Measurements from ENCODE around the gene OR2T1.
"Not testable (repeated sequence)": the region's sequence is repeated elsewhere in the genome, so short reads cannot be mapped to it uniquely, and the experiment has no call there.

OR2T1 gene

DNA sequence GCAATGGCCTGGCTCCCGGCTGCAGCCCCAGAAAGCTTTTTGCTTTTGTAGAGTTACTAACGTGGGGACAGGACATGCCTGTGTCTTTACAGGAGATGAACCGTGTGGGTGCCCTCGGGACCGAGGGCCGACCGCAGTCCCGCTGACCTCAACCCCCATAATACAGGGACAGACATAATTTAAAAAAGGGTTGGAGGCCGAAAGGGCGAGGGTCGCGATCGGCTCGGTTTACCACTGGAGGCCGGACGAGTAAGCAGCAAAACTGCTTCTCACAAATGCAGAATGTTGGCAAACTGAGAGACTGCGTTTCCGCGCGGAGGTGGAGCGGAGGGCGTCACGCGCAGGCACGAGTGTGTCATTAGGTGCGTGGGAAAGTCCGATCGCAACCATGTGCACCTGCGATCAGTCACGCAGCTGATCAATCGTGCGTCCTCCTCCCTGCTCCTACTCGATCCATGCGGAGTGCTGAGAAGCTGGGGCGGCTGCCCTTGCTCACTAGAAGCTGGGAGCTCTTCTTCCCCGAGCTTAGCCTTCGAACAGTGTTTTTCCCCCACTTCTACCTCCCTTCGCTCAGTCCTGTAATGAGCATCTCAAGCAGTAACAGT, 31.1 kb downstream of the OR2T1 start:
- H3K27ac ChIP-seq; H3K4me3 ChIP-seq (ENCODE audit: low read depth, low read length); H3K27me3 ChIP-seq (replicated peaks); DNase-seq; H3K36me3 ChIP-seq (replicated peaks); in situ Hi-C loops (cut with HindIII; ENCODE audit: low pct_ligation_motif_present, low sequenced_read_pairs): not testable (repeated sequence)

DNA sequence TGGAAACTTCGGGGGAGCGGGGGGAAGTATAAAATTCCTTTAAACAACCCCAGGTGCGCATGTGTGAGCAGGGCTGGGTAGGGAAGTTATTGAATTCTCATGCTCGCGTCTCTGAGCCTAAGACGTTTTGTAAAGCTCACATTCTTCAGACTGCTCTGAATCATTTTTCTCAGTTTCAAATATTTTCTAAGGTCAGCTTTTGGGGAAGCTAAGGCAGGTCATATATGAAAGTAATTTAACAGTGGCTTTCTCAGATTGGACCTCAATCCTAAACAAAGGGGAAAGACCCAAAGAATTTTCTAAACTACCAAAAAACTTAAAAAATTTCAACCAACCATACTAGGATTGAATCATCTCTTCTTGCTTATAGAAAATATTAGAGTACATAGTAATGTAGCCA, 32.1 kb downstream of the OR2T1 start:
- DNase-seq; H3K27me3 ChIP-seq (replicated peaks); in situ Hi-C loops (cut with HindIII; ENCODE audit: low pct_ligation_motif_present, low sequenced_read_pairs); H3K36me3 ChIP-seq (replicated peaks); H3K27ac ChIP-seq; H3K4me3 ChIP-seq (ENCODE audit: low read depth, low read length): not testable (repeated sequence)

DNA sequence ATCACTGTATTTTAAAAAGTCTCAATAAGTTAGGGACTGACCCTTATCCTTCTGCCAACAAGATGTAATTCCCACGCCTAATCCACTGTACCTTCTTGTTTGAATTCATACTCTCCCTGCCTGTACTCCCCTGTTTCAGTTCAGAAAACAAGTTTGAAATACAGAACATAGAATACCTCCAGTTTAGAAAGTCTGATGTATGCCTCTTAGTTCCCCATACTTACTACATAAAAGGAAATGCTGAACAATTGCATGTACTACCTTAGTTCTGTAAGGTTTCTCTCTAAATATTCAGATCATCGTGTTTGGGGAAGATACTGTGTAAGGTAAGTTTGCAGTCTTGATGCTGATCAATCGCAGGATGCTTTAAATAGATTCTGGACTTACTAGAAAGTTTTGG, 33.5 kb downstream of the OR2T1 start:
- in situ Hi-C loops (cut with HindIII; ENCODE audit: low pct_ligation_motif_present, low sequenced_read_pairs), result not testable (repeated sequence)

DNA sequence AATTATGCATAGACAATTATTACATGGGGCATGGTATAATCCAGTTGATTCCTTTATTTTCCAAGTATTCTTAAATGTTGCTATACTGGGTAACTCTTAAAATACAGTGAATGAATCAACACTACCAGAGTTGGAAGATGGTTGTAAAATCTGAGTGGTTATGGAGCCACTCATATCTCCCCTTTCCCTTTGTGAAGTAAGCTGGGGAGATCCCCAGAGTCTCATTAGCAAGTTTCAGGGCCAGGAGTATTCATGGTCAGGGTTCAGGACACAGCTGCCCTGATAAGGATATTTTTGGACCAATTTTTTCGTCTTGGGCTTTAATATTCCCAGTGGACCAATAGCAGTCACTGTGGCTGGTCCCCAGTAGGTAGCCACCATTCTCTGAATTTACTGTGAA, 35.8 kb downstream of the OR2T1 start:
- in situ Hi-C loops (cut with HindIII; ENCODE audit: low pct_ligation_motif_present, low sequenced_read_pairs); H3K27me3 ChIP-seq (replicated peaks); DNase-seq; H3K27ac ChIP-seq; H3K4me3 ChIP-seq (ENCODE audit: low read depth, low read length); H3K36me3 ChIP-seq (replicated peaks): not testable (repeated sequence)

More for the DNA sequence above, 33.5 kb downstream of the OR2T1 start:
- not testable (repeated sequence) for H3K27ac ChIP-seq; DNase-seq; H3K27me3 ChIP-seq (replicated peaks); H3K36me3 ChIP-seq (replicated peaks); H3K4me3 ChIP-seq (ENCODE audit: low read depth, low read length)

DNA sequence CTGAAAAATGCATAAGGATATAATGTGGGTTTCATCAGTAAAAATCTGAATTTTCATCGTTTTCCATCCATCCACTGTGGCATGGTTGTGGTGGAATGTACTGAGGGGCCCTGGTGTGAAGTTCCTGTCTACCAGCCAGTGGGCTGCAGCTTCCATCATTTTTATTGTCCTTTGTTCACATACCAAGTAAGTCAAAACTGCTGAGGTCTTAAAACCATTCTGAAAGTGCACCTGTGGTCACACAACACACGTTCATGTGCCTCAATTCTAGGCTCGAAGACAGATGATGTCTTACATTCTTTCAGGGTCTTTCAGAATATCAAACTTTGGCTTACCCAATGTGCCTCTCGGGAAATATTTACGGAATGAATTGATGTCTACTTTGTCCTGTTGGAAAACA, 36.4 kb downstream of the OR2T1 start:
- H3K36me3 ChIP-seq (replicated peaks); in situ Hi-C loops (cut with HindIII; ENCODE audit: low pct_ligation_motif_present, low sequenced_read_pairs); DNase-seq; H3K4me3 ChIP-seq (ENCODE audit: low read depth, low read length); H3K27me3 ChIP-seq (replicated peaks); H3K27ac ChIP-seq: not testable (repeated sequence)

DNA sequence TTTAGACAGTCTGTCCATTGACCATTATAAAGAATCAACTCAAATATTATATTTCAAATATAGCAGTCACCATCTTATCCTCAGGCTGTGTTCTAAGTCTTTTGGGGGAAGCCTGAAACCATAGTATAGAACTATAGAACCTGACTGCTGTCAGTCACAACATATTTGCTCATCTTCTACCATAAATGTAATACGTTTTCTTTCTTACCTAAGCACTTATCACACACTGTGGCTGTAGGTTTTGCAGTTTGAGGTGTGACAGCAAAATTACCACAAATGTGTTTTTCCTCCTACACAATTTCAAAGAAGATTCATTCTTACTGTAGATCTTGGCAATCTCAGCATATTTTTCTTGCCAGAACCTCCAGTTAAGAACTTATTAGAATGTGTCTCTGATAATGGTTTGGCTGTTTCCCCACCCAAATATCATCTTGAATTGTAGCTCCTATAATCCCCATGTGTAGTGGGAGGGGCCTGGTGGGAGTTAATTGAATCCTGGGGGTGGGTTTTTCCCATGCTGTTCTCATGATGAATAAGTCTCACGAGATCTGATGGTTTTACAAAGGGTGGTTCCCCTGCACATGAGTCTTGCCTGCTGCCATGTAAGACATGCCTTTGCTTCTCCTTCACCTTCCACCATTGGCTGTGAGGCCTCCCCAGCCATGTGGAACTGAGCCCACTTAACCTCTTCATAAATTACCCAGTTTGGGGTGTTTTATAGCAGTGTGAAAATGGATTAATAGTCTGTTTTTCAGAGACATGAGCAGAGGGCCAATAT, 39.8 kb downstream of the OR2T1 start:
- H3K36me3 ChIP-seq (replicated peaks); H3K4me3 ChIP-seq (ENCODE audit: low read depth, low read length); H3K27me3 ChIP-seq (replicated peaks); in situ Hi-C loops (cut with HindIII; ENCODE audit: low pct_ligation_motif_present, low sequenced_read_pairs); DNase-seq; H3K27ac ChIP-seq: not testable (repeated sequence)

DNA sequence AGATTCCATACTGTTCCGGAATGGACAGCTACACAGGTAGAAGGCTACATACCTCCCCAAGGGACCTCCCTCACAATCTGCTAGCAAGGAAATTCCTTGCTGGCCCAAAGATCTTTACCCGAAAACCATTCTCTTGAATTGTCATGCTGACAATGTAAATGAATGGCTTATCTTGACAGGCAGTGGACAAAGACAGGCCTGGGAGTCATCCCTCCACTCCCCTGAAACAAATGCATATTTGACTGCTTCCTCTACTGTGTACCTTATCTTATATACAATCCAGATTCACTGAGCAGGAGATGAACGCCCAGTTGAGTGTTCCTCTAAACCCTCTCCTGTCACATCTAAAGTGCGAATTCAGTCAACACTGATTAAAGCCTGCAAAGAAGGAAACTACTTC, 41.8 kb downstream of the OR2T1 start:
- DNase-seq; H3K27ac ChIP-seq; in situ Hi-C loops (cut with HindIII; ENCODE audit: low pct_ligation_motif_present, low sequenced_read_pairs); H3K27me3 ChIP-seq (replicated peaks); H3K4me3 ChIP-seq (ENCODE audit: low read depth, low read length); H3K36me3 ChIP-seq (replicated peaks): not testable (repeated sequence)

DNA sequence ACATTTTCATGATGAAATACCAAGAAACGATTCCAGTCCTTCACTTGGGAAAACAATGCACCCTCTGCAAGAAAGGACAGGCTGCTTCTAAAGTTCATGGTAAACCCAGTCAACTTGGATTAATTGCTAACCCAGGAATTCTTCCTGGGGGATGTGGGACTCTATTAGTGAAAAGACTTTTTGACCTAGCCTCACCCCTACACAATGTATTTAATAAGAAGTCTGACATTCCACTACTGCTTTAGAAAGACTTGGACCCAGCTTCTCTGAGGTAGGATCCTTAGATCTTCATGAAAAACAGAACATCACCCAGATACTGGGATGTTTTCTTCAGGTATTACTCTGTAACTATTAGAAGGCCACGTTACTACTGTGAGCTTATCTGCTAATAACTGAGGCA, 42.6 kb downstream of the OR2T1 start, which contains the start of gene OR2T2:
OR2T2 (plus strand) TSS at position 239 of the 400 bp plus-strand sequence. CDS start 7,161 bp downstream, outside the sequence.
- not testable (repeated sequence) for H3K27me3 ChIP-seq (replicated peaks)

DNA sequence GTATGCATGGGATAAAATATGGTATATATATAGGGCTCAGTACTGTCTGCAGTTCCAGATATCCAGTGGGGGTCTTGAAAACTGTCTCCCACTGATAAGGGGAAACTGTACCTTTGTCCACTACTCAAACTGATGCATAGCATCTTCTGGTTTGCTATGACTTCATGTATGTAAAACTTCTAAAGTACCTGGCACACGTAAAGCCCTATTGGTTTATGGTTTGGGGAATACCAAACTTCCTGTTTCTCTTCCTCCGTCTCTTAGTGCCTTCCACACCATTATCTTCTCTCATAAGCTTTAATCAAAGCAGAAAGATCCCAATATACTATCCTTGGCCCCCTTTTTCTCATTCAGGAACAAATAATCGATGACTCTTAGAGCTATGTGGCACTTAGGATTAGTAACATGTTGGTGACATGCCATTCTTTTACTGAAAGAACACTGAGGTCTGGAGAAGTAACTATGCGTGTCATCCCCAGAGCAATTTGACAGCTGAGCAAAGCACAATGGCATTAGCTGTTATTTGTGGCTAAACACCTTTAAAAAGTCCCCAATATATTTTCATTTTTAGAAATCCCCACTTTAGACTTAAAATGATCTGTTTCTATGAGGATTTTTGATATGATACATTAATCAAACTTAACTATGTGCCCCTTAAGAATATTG, 45.7 kb downstream of the OR2T1 start:
- H3K36me3 ChIP-seq (replicated peaks); H3K4me3 ChIP-seq (ENCODE audit: low read depth, low read length); H3K27me3 ChIP-seq (replicated peaks); in situ Hi-C loops (cut with HindIII; ENCODE audit: low pct_ligation_motif_present, low sequenced_read_pairs); H3K27ac ChIP-seq; DNase-seq: not testable (repeated sequence)

More for the DNA sequence above, 42.6 kb downstream of the OR2T1 start, which contains the start of gene OR2T2:
- H3K27ac ChIP-seq; DNase-seq; in situ Hi-C loops (cut with HindIII; ENCODE audit: low pct_ligation_motif_present, low sequenced_read_pairs); H3K36me3 ChIP-seq (replicated peaks); H3K4me3 ChIP-seq (ENCODE audit: low read depth, low read length): not testable (repeated sequence)

DNA sequence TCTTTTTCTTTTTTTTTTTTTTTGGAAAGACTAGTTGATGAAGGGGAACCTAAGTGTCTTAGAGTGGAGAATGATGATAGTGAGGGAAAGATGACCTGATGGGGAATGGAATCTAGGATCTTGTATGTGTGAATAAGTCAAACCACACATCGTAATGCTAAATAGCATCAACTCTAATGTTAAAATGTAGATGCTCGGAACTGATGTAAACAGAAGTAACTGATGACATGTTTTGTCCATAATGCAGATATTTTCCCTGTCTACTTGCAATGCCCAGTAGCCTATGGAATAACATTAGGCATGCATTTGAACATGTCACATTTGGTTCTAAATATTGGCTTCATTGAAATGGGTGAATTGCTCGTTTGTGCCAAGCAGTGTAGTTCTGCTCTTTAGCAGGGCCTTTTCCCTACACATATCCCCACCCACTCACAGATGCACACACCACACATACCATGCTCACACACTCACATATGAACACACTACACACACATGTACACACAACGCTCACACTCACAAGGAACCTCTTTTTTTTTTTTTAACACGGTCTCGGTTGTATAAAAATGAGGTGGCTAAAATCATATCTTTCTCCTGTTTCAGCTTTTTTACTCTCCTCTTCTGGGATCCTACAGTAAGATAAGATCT, 47.1 kb downstream of the OR2T1 start:
- H3K27me3 ChIP-seq (replicated peaks); H3K4me3 ChIP-seq (ENCODE audit: low read depth, low read length); H3K27ac ChIP-seq; H3K36me3 ChIP-seq (replicated peaks); in situ Hi-C loops (cut with HindIII; ENCODE audit: low pct_ligation_motif_present, low sequenced_read_pairs); DNase-seq: not testable (repeated sequence)

DNA sequence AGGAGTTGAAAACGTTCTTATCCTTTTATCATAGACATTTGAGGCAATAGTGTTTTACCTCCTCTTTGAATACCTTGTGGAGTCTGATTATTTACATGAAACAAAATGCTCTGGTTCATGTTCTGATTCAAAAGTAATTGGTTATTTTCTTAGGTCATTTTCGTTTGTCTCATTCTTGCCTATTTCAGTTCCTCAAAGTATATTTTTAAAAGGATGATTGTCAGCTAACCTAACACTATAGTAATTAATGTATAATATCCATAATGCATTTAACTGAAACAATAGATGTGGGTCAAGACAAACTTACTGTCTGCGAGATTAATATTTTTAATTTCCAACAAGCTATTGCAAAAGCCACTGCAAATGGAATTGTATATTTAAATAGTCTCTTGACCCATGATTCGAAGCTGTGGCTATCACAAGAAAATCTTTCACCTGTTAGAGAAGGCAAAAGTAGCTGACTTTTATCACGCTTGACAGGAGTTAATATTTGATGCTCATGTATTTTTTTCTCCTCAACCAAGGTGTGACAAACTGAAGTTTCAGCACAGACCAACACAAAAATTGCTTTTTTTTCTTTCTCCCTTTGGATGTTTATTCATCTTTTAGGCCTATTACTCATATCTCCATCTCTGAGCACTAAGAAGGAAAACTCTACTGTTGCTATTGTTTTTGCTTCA, 47.8 kb downstream of the OR2T1 start:
- H3K4me3 ChIP-seq (ENCODE audit: low read depth, low read length); in situ Hi-C loops (cut with HindIII; ENCODE audit: low pct_ligation_motif_present, low sequenced_read_pairs): not testable (repeated sequence)

DNA sequence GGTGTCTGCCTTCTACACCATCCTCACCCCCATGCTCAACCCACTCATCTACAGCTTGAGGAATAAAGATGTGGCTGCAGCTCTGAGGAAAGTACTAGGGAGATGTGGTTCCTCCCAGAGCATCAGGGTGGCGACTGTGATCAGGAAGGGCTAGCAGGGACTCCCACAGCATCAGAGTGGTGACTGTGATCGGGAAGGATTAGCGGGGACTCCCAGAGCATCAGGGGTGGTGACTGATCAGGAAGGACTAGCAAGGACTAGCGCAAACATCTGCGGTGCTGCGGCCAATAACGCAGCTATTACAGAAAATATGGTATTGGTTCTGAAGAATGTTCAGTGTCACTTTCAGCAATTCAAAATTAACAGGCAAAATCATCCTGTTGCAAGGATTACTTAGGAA, 50.8 kb downstream of the OR2T1 start:
- in situ Hi-C loops (cut with HindIII; ENCODE audit: low pct_ligation_motif_present, low sequenced_read_pairs); DNase-seq; H3K27me3 ChIP-seq (replicated peaks); H3K36me3 ChIP-seq (replicated peaks); H3K4me3 ChIP-seq (ENCODE audit: low read depth, low read length); H3K27ac ChIP-seq: not testable (repeated sequence)

More for the DNA sequence above, 47.8 kb downstream of the OR2T1 start:
- H3K27me3 ChIP-seq (replicated peaks); H3K36me3 ChIP-seq (replicated peaks); DNase-seq; H3K27ac ChIP-seq: not testable (repeated sequence)

DNA sequence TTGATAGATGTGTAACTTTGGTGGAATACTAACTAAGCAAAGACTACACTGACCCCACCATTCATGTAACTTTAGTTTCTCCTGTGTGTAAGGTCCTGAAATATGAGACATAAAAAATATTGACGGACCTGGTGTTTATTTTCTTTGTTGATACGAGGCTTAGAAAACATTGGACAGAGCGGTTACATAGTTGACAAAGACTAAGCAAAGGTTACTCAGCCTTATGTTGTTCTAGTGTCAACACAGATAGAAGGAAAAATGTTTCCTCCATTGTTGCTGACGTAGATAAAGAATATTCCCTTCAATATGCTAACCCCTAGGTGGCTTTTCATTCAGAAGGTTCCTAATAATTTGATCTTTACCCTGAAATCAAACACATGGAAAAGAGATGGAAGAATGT, 52.2 kb downstream of the OR2T1 start:
- in situ Hi-C loops (cut with HindIII; ENCODE audit: low pct_ligation_motif_present, low sequenced_read_pairs); H3K27me3 ChIP-seq (replicated peaks); H3K27ac ChIP-seq; H3K4me3 ChIP-seq (ENCODE audit: low read depth, low read length); DNase-seq; H3K36me3 ChIP-seq (replicated peaks): not testable (repeated sequence)

DNA sequence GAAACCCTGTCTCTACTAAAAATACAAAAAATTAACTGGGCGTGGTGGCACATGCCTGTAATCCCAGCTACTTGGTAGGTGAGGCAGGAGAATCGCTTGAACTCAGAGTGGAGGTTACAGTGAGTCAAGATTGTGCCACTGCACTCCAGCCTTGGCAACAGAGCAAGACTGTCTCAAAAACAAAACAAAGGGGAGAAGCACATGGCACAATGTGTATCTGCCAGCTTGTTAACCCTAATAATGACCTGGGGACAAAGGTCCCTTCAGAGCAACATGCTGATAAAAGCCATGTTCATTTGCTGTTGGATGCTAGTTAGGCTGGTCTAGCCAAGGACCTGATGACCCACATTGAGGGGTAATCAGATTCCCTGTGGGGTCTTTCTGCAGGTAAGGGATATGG, 53.8 kb downstream of the OR2T1 start:
- H3K36me3 ChIP-seq (replicated peaks); H3K27me3 ChIP-seq (replicated peaks); H3K27ac ChIP-seq; in situ Hi-C loops (cut with HindIII; ENCODE audit: low pct_ligation_motif_present, low sequenced_read_pairs); DNase-seq; H3K4me3 ChIP-seq (ENCODE audit: low read depth, low read length): not testable (repeated sequence)
